Endothelial cell of umbilical vein (primary cell): Measurements from ENCODE around the gene CACNG4. TPM values are rescaled to one million over a fixed set of nuclear protein-coding genes. Genes with fewer than 3 reads are reported as not detected.

Experiments
- BruUV-seq: library from RNA; stranded (reverse); fragments of 400-500 nt; replicated peaks from 2 replicates; lab custom pipeline; 2021; lab: Mats Ljungman, UMichigan
- CTCF ChIA-PET: fragments of 300-600, 350-600 bp; sonication (Branson Sonifier 250); formaldehyde crosslinking; loops from one replicate; lab custom pipeline; 2021; ENCODE audit warnings: antibody characterized with exemption, inconsistent platforms; lab: Charles Lee
- POLR2A ChIA-PET: fragments of 300-600, 350-600 bp; sonication (Branson Sonifier 250); formaldehyde crosslinking; loops from one replicate; lab custom pipeline; 2021; ENCODE audit warnings: antibody characterized with exemption, inconsistent platforms; lab: Charles Lee
- DNase-seq: peaks from one replicate; pipeline ENCODE4 v3.0.0-alpha.2; 2011; ENCODE audit warnings: low read depth, low spot score
- FAIRE-seq: peaks from 2 replicates; lab custom pipeline; 2011; peaks lifted over from hg19 to GRCh38; lab: Jason Lieb, UNC
- H2AFZ ChIP-seq: 2 replicates; pipeline ENCODE4 v1.6.0; 2012; ENCODE audit warnings: low read depth, low read length, control low read depth, inconsistent platforms
- H3K27ac ChIP-seq: 2 replicates; pipeline ENCODE4 v1.5.1; 2011; ENCODE audit warnings: low read depth, mild to moderate bottlenecking, control low read depth, low read length, moderate library complexity; ENCODE audit not compliant: insufficient read depth
- H3K27me3 ChIP-seq, 2 experiments: 2 replicates each; pipeline versions ENCODE4 v1.6.0 to v1.6.1; 2011; ENCODE audit warnings: low read length in 2 of 2, mixed read lengths in 1 of 2; ENCODE audit not compliant: control insufficient read depth in 2 of 2, insufficient read depth in 2 of 2
- H3K36me3 ChIP-seq, 2 experiments: 2 replicates in 1 of 2; 3 replicates in 1 of 2; pipeline ENCODE4 v1.5.1; 2011; ENCODE audit warnings: low read length in 2 of 2, mild to moderate bottlenecking in 1 of 2, moderate library complexity in 1 of 2; ENCODE audit not compliant: control insufficient read depth in 2 of 2, insufficient read depth in 2 of 2; ENCODE audit errors: extremely low read depth in 1 of 2
- H3K4me1 ChIP-seq: 3 replicates; pipeline ENCODE4 v1.5.1; 2011; ENCODE audit warnings: mild to moderate bottlenecking, low read length; ENCODE audit not compliant: control insufficient read depth, insufficient read depth; ENCODE audit errors: extremely low read depth
- H3K4me2 ChIP-seq: 2 replicates; pipeline ENCODE4 v1.6.1; 2011; ENCODE audit warnings: low read length, control low read depth, mixed read lengths; ENCODE audit not compliant: insufficient read depth
- H3K4me3 ChIP-seq, 3 experiments: fragments of 200-600 bp in 1 of 3; sonication (generic), shearing (Covaris generic) in 1 of 3; replicated peaks in 1 of 3; 2 replicates each; pipeline ENCODE4 v1.5.1; 2011 to 2016; ENCODE audit warnings: control low read depth in 3 of 3, low read length in 3 of 3, mild to moderate bottlenecking in 2 of 3, inconsistent platforms in 1 of 3, low read depth in 1 of 3, moderate library complexity in 1 of 3; ENCODE audit not compliant: insufficient read depth in 1 of 3
- H3K79me2 ChIP-seq: 2 replicates; pipeline ENCODE4 v1.6.0; 2012; ENCODE audit warnings: low read length, inconsistent platforms; ENCODE audit not compliant: control insufficient read depth, insufficient read depth
- H3K9ac ChIP-seq: replicated peaks from 2 replicates; pipeline ENCODE3; 2011; ENCODE audit warnings: low read length, control low read depth; ENCODE audit not compliant: insufficient read depth; ENCODE audit errors: extremely low read depth
- H3K9me1 ChIP-seq: replicated peaks from 3 replicates; pipeline ENCODE4 v1.6.0; 2011; ENCODE audit warnings: mild to moderate bottlenecking, low read length; ENCODE audit not compliant: control insufficient read depth, insufficient read depth; ENCODE audit errors: extremely low read depth
- H3K9me3 ChIP-seq: replicated peaks from 2 replicates; pipeline ENCODE4 v1.5.1; 2012; ENCODE audit warnings: low read length, inconsistent platforms; ENCODE audit not compliant: control insufficient read depth, insufficient read depth
- H4K20me1 ChIP-seq: replicated peaks from 2 replicates; pipeline ENCODE3; 2011; ENCODE audit warnings: mild to moderate bottlenecking, low read length; ENCODE audit not compliant: control insufficient read depth, insufficient read depth; ENCODE audit errors: extremely low read depth
- CTCF ChIP-seq, 2 donors: IDR thresholded peaks; 1 replicate in 1 of 2; 2 replicates in 1 of 2; pipeline ENCODE4 v1.5.1; 2011; ENCODE audit warnings: low read length in 2 of 2, mild to moderate bottlenecking in 2 of 2, moderate library complexity in 2 of 2, control low read depth in 1 of 2, inconsistent platforms in 1 of 2, low read depth in 1 of 2; ENCODE audit not compliant: insufficient read depth in 1 of 2; ENCODE audit errors: extremely low read depth in 1 of 2
- EZH2 ChIP-seq: IDR thresholded peaks from 2 replicates; pipeline ENCODE4 v1.6.1; 2012; ENCODE audit warnings: borderline replicate concordance, low read depth, mild to moderate bottlenecking, moderate library complexity, low read length, inconsistent platforms; ENCODE audit not compliant: severe bottlenecking
- GATA2 ChIP-seq: IDR thresholded peaks from 2 replicates; pipeline ENCODE4 v1.7.0; 2011; ENCODE audit warnings: low read depth, mild to moderate bottlenecking, moderate library complexity, mixed read lengths, low read length; ENCODE audit not compliant: insufficient read length, insufficient read depth
- JUN ChIP-seq: IDR thresholded peaks from 2 replicates; pipeline ENCODE4 v1.6.1; 2011; ENCODE audit warnings: borderline replicate concordance, low read depth; ENCODE audit not compliant: insufficient read length, insufficient read depth
- MAX ChIP-seq: IDR thresholded peaks from 2 replicates; pipeline ENCODE4 v1.6.1; 2011; ENCODE audit not compliant: insufficient read depth, insufficient read length
- MYC ChIP-seq: IDR thresholded peaks from one replicate; pipeline ENCODE4 v1.6.1; 2011; ENCODE audit warnings: mild to moderate bottlenecking, low read depth, low read length
- POLR2A ChIP-seq: IDR thresholded peaks from 2 replicates; pipeline ENCODE4 v1.6.1; 2012; ENCODE audit warnings: low read depth, mild to moderate bottlenecking, control low read depth, low read length
- dilution Hi-C: fragments of 300-500 bp; cut with MboI; formaldehyde crosslinking; loops from one replicate; pipeline ENCODE4 v1.15.0; 2019; ENCODE audit warnings: low sequenced_read_pairs; ENCODE audit not compliant: extremely low pct_ligation_motif_present
- intact Hi-C: fragments of 100-400 bp; cut with micrococcal nuclease; formaldehyde crosslinking; loops from one replicate; pipeline ENCODE4 v1.10.0; 2022
- polyA plus RNA-seq, 4 experiments: library from polyadenylated mRNA; depleted of rRNA in 3 of 4; stranded (reverse) in 3 of 4; unstranded in 1 of 4; fragments of >200 nt; gene quantifications; 2 replicates each; pipeline versions ENCODE4 v1.2.1 to v1.2.3, GENCODE V29; 2011 to 2012; ENCODE audit warnings: missing spikeins in 1 of 4
- total RNA-seq: library from RNA; stranded (reverse); gene quantifications from 2 replicates; pipeline ENCODE4 v1.2.3, GENCODE V29; 2021

CACNG4 gene
- total and polyA plus RNA-seq, 2 donors (not counting 3 experiments of a cell fraction or from before 2014, with no cell fraction given): not detected

- ChIA-PET POLR2A (no interaction called here), CTCF (no interaction called here)
- BruUV-seq: no TSS peak
- no peaks in the 10 kb centered on the region for H3K36me3 ChIP-seq
- no peak for FAIRE-seq
- no peak overlapping the region for H3K9ac ChIP-seq
- no peak for DNase-seq
- H2AFZ ChIP-seq: no peak overlapping the region
- no peaks in the 10 kb centered on the region for H4K20me1 ChIP-seq
- no peaks in the 10 kb centered on the region for H3K4me1 ChIP-seq
- intact Hi-C loops: no loop called here
- H3K9me1 ChIP-seq: no peaks in the 10 kb centered on the region
- dilution Hi-C loops: no loop called here
- no peak overlapping the region for H3K4me3 ChIP-seq
- no peaks in the 10 kb centered on the region for H3K27me3 ChIP-seq
- peaks cover 2% of the 10 kb centered on the region for H3K9me3 ChIP-seq
- H3K27ac ChIP-seq: no peak overlapping the region
- no peak overlapping the region for H3K4me2 ChIP-seq
- no peaks in the 10 kb centered on the region for H3K79me2 ChIP-seq
- no peak for TF ChIP-seq GATA2
- no peak for TF ChIP-seq MYC
- no peak for TF ChIP-seq POLR2A
- no peak for TF ChIP-seq CTCF (IDR thresholded peaks at IDR 0.05; ENCODE audit: extremely low read depth in 1 of 2, insufficient read depth in 1 of 2, low read depth in 1 of 2, low read length in 2 of 2)
- no peak for TF ChIP-seq MAX
- TF ChIP-seq EZH2: no peak
- no peak for TF ChIP-seq JUN
Observed at GRCh38 chr17:67053438-67054000, 89.0 kb downstream of the CACNG4 start.
